GM06990 (cell line): ENCODE results near the gene HTR1E.

Experiments used
- DNase-seq: peaks from one replicate; pipeline ENCODE4 v3.0.0-alpha.2; 2011; ENCODE audit not compliant: insufficient read length; ENCODE audit errors: extremely low read depth
- H3K27me3 ChIP-seq: replicated peaks from 2 replicates; pipeline ENCODE4 v1.6.0; 2011; ENCODE audit warnings: low read length; ENCODE audit not compliant: control insufficient read depth, insufficient read depth
- H3K36me3 ChIP-seq: 2 replicates; pipeline ENCODE4 v1.5.1; 2011; ENCODE audit warnings: low read length; ENCODE audit not compliant: control insufficient read depth, insufficient read depth
- H3K4me3 ChIP-seq: replicated peaks from 2 replicates; pipeline ENCODE4 v1.5.1; 2011; ENCODE audit warnings: low read depth, mild to moderate bottlenecking, control low read depth, low read length
- CTCF ChIP-seq: IDR thresholded peaks from 2 replicates; pipeline ENCODE4 v1.5.1; 2011; ENCODE audit warnings: low read length, control low read depth, mild to moderate bottlenecking, inconsistent platforms; ENCODE audit not compliant: insufficient read depth, poor library complexity, severe bottlenecking

The HTR1E gene

GRCh38 chr6:87040729-87041128 is 103.4 kb downstream of the HTR1E start:
- Histone ChIP-seq H3K27me3 (no peaks in the 10 kb centered on the region; the same call in 1 of the 2 replicates), H3K36me3 (no peaks in the 10 kb centered on the region), H3K4me3 (no peak overlapping the region)
- no peak for DNase-seq
- TF ChIP-seq CTCF = no peak

GRCh38 chr6:87045521-87046075 is 108.3 kb downstream of the HTR1E start:
- H3K27me3 ChIP-seq = no peaks in the 10 kb centered on the region; the same call in 1 of the 2 replicates
- no peaks in the 10 kb centered on the region for H3K36me3 ChIP-seq
- DNase-seq = no peak
- no peak for TF ChIP-seq CTCF
- H3K4me3 ChIP-seq = no peak overlapping the region

DNA sequence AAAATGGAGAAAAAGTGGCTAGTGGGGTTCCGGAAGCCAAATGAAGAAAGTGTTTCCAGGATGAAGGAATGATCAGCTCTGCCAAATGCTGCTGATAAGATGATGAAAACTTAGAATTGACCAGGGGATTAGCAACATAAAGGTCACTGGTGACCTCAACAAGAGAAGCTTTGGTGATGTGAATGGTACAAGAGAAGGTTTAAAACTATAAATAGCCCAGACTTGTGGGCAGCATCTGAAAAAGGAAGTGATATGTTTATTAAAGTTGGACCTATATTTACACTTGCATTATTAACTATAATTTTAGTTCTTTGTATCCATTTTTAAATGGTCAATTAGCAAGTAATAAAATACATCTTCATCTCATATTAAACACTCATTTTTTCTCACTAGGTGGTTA is 112.5 kb downstream of the HTR1E start:
- no peaks in the 10 kb centered on the region for H3K36me3 ChIP-seq
- no peak overlapping the region for H3K4me3 ChIP-seq
- no peak for TF ChIP-seq CTCF
- no peaks in the 10 kb centered on the region for H3K27me3 ChIP-seq
- DNase-seq = no peak

DNA sequence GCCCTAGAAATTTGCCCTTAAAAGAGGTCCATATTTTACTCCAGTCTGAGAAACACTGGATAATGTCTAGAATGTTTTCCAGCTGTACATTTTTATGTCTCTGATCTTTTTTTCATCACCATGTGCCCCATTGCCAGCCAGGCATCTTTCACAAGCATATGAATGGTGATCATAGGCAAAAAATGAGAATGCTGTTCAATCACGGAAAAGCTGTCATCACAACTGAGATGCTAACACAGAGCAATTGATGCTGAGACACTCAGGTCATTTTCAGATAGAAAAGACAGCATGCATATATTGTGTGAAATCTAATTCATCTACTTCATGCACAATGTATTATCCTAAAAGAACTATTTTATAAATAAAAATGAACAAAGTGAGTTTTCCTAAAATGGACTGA is 116.0 kb downstream of the HTR1E start:
- no peak for DNase-seq
- no peaks in the 10 kb centered on the region for H3K36me3 ChIP-seq
- H3K27me3 ChIP-seq = no peaks in the 10 kb centered on the region
- H3K4me3 ChIP-seq = no peak overlapping the region
- TF ChIP-seq CTCF = no peak

DNA sequence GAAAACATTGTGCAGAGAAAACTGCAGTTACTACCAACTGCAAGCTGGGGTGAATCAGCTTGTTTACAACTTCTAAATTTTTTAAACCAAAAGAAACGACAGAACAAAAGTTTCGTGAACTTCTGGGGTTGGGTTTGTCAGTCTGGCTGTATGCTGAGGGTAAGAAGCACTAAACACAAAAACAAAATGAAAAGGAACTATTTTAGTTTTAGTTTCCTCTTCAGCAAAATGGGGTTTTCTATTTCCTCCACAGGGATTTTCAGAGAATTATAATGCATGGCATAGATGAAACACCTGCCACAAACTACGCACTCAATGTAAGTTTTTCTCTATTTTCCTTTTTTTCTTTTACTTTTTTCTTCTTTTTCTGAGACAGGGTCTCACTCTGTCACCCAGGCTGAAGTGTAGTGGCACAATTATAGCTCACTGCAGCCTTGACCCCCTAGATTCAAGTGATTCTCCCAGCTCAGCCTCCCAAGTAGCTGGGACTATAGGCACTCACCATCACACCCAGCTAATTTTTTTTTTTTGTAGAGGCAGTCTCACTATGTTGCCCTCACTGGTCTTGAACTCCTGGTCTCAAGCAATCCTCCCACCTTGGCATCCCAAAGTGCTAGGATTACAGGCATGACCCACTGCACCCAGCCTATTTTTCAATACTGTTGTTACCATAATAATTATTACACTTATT is 117.0 kb downstream of the HTR1E start:
- no peak for TF ChIP-seq CTCF
- Histone ChIP-seq H3K27me3 (no peaks in the 10 kb centered on the region), H3K4me3 (no peak overlapping the region), H3K36me3 (no peaks in the 10 kb centered on the region)
- no peak for DNase-seq
